SU-DHL-6 (cell line): ENCODE results near the gene PLAAT5.

ENCODE experiments used
- H2AFZ ChIP-seq: fragments of 200-600 bp; sonication (generic); 2 replicates; pipeline ENCODE4 v1.6.1; 2014; ENCODE audit warnings: low read depth, mild to moderate bottlenecking, moderate library complexity, mixed read lengths, antibody characterized with exemption, low read length; ENCODE audit not compliant: severe bottlenecking
- H3F3A ChIP-seq: fragments of 200-600 bp; shearing (Covaris generic); 2 replicates; pipeline ENCODE4 v1.6.0; 2016; ENCODE audit warnings: antibody characterized with exemption, mild to moderate bottlenecking; ENCODE audit not compliant: insufficient read depth
- H3K27ac ChIP-seq: fragments of 200-600 bp; sonication (generic); 2 replicates; pipeline ENCODE4 v1.5.1; 2016; ENCODE audit warnings: low read depth, mild to moderate bottlenecking, low read length, moderate library complexity, mixed read lengths
- H3K27me3 ChIP-seq: fragments of 200-600 bp; sonication (generic), shearing (Covaris generic); 2 replicates; pipeline ENCODE4 v1.6.0; 2014; ENCODE audit warnings: mild to moderate bottlenecking, low read length
- H3K36me3 ChIP-seq: fragments of 200-600 bp; sonication (generic); 2 replicates; pipeline ENCODE4 v1.6.1; 2014; ENCODE audit warnings: mild to moderate bottlenecking, low read length, mixed read lengths
- H3K4me2 ChIP-seq: fragments of 300-600, 200-600 bp; shearing (Covaris generic), sonication (generic); 2 replicates; pipeline ENCODE4 v1.6.0; 2014; ENCODE audit warnings: low read length, low read depth, mild to moderate bottlenecking; ENCODE audit not compliant: poor library complexity, severe bottlenecking
- H3K4me3 ChIP-seq: fragments of 200-600 bp; sonication (generic); 2 replicates; pipeline ENCODE4 v1.5.1; 2014; ENCODE audit warnings: antibody characterized with exemption, low read length, mild to moderate bottlenecking, mixed read lengths; ENCODE audit not compliant: insufficient read depth, poor library complexity, severe bottlenecking
- H3K79me2 ChIP-seq: fragments of 200-600 bp; sonication (generic); 2 replicates; pipeline ENCODE4 v1.6.1; 2014; ENCODE audit warnings: mild to moderate bottlenecking, low read length, moderate library complexity; ENCODE audit not compliant: insufficient read depth
- H3K9ac ChIP-seq: fragments of 200-600 bp; sonication (generic); 2 replicates; pipeline ENCODE4 v1.7.0; 2014; ENCODE audit warnings: mild to moderate bottlenecking, low read length
- H3K9me2 ChIP-seq: fragments of 200-600 bp; sonication (generic); replicated peaks from 2 replicates; pipeline ENCODE4 v1.6.1; 2014; ENCODE audit warnings: low read length; ENCODE audit not compliant: insufficient read depth
- H3K9me3 ChIP-seq: fragments of 200-600 bp; sonication (generic); 2 replicates; pipeline ENCODE4 v1.6.1; 2014; ENCODE audit warnings: low read length, mixed read lengths; ENCODE audit not compliant: insufficient read depth
- H4K20me1 ChIP-seq: fragments of 200-600 bp; sonication (generic); 2 replicates; pipeline ENCODE4 v1.6.1; 2014; ENCODE audit warnings: low read depth, mild to moderate bottlenecking, antibody characterized with exemption, low read length, moderate library complexity, mixed read lengths
- CTCF ChIP-seq: fragments of 200-600 bp; sonication (generic); IDR thresholded peaks from one replicate; pipeline ENCODE4 v1.5.1; 2017; ENCODE audit warnings: antibody characterized with exemption, mild to moderate bottlenecking, low read length, moderate library complexity; ENCODE audit not compliant: insufficient read depth, poor library complexity, severe bottlenecking
- EZH2phosphoT487 ChIP-seq: fragments of 200-600 bp; sonication (generic), shearing (Covaris generic); conservative IDR thresholded peaks from 2 replicates; pipeline ENCODE4 v1.6.1; 2018; ENCODE audit warnings: mild to moderate bottlenecking, antibody characterized with exemption, low read length, moderate library complexity, mixed read lengths

Gene PLAAT5

GRCh38 chr11:63517156-63517555 lies 26.2 kb upstream of the PLAAT5 start:
- H3K27ac ChIP-seq = no peak overlapping the region
- no peaks in the 10 kb centered on the region for H4K20me1 ChIP-seq
- H3K9me2 ChIP-seq = no peaks in the 10 kb centered on the region
- no peak overlapping the region for H3K4me3 ChIP-seq
- no peaks in the 10 kb centered on the region for H3K79me2 ChIP-seq
- H3K27me3 ChIP-seq = no peaks in the 10 kb centered on the region
- H3F3A ChIP-seq = no peaks in the 10 kb centered on the region
- H2AFZ ChIP-seq = no peak overlapping the region
- no peaks in the 10 kb centered on the region for H3K36me3 ChIP-seq
- H3K9ac ChIP-seq = no peak overlapping the region
- TF ChIP-seq CTCF = no peak
- no peak for TF ChIP-seq EZH2phosphoT487
- H3K9me3 ChIP-seq = no peaks in the 10 kb centered on the region
- no peak overlapping the region for H3K4me2 ChIP-seq

GRCh38 chr11:63516109-63516508 lies 25.1 kb upstream of the PLAAT5 start:
- Histone ChIP-seq H3F3A (no peaks in the 10 kb centered on the region), H4K20me1 (no peaks in the 10 kb centered on the region), H3K9ac (no peak overlapping the region), H3K36me3 (no peaks in the 10 kb centered on the region), H3K9me2 (no peaks in the 10 kb centered on the region), H3K4me3 (no peak overlapping the region), H3K27ac (no peak overlapping the region), H3K27me3 (no peaks in the 10 kb centered on the region), H2AFZ (no peak overlapping the region), H3K9me3 (no peaks in the 10 kb centered on the region), H3K79me2 (no peaks in the 10 kb centered on the region), H3K4me2 (no peak overlapping the region)
- TF ChIP-seq CTCF (no peak), EZH2phosphoT487 (no peak)

- Histone ChIP-seq H4K20me1 (no peaks in the 10 kb centered on the region), H3K27me3 (no peaks in the 10 kb centered on the region), H3K27ac (no peak overlapping the region), H3K36me3 (no peaks in the 10 kb centered on the region), H2AFZ (no peak overlapping the region), H3K4me3 (no peak overlapping the region), H3F3A (no peaks in the 10 kb centered on the region), H3K9ac (no peak overlapping the region), H3K4me2 (no peak overlapping the region), H3K9me2 (no peaks in the 10 kb centered on the region), H3K79me2 (no peaks in the 10 kb centered on the region), H3K9me3 (no peaks in the 10 kb centered on the region)
- TF ChIP-seq CTCF (no peak), EZH2phosphoT487 (no peak)
These were observed 21.8 kb upstream of the PLAAT5 start for GRCh38 chr11:63512816-63513215.
